ENCODE data around the gene CATSPER1.

Gene CATSPER1

GRCh38 chr11:66002648-66003225 lies 23.5 kb downstream of the CATSPER1 start:
- no peak for DNase-seq

GRCh38 chr11:66001942-66002647 lies 24.2 kb downstream of the CATSPER1 start, which contains the start of the genes BANF1 and EIF1AD:
TSS of gene BANF1 (plus strand) at chr11:66002503. CDS start at chr11:66003251, 748 bp downstream.
TSS of gene EIF1AD (minus strand) at chr11:66002157. CDS start at chr11:66000389, 1,768 bp downstream.
- peak; percentile 93 to 97 for DNase-seq

- no peak for DNase-seq
Measured at GRCh38 chr11:65997286-65997685, 29.0 kb downstream of the CATSPER1 start.

GRCh38 chr11:65992056-65992455 lies 34.2 kb downstream of the CATSPER1 start:
- DNase-seq: no peak

GRCh38 chr11:65988791-65989592 lies 37.3 kb downstream of the CATSPER1 start:
- DNase-seq: peak; percentile 86 to 98

- no peak for DNase-seq
Measured at GRCh38 chr11:65987336-65987735, 38.9 kb downstream of the CATSPER1 start.

- no peak for DNase-seq
Measured at GRCh38 chr11:65983589-65983987, 42.7 kb downstream of the CATSPER1 start.

GRCh38 chr11:65982824-65983588 lies 43.3 kb downstream of the CATSPER1 start:
- DNase-seq: no peak

- DNase-seq: no peak
Measured at GRCh38 chr11:65981972-65982823, 44.1 kb downstream of the CATSPER1 start.

GRCh38 chr11:65981101-65981740 lies 45.1 kb downstream of the CATSPER1 start:
- DNase-seq: no peak

GRCh38 chr11:65979261-65979759 lies 47.0 kb downstream of the CATSPER1 start:
- no peak for DNase-seq

GRCh38 chr11:65978391-65979238 lies 47.7 kb downstream of the CATSPER1 start:
- DNase-seq: no peak

- DNase-seq: no peak
Measured at GRCh38 chr11:65977621-65978390, 48.5 kb downstream of the CATSPER1 start.

GRCh38 chr11:65976216-65977176 lies 49.8 kb downstream of the CATSPER1 start:
- DNase-seq: no peak

GRCh38 chr11:65975771-65976170 lies 50.5 kb downstream of the CATSPER1 start:
- DNase-seq: no peak

- no peak for DNase-seq
Measured at GRCh38 chr11:65973439-65974110, 52.7 kb downstream of the CATSPER1 start.

- DNase-seq: no peak
Measured at GRCh38 chr11:65972116-65972515, 54.2 kb downstream of the CATSPER1 start.

All from inflammatory macrophage treated with lipopolysaccharide for 1 hour (primary cell).